Tibial nerve (tissue), 4 donors: Measurements from ENCODE around the gene BTBD9.

Experiments
- CTCF ChIP-seq, 5 experiments: fragments of 200-600 bp in 3 of 5; fragments of 450-650 bp in 2 of 5; sonication (generic) in 3 of 5; IDR thresholded peaks; one replicate each; pipeline ENCODE4 v1.5.1; 2016 to 2019; ENCODE audit warnings: antibody characterized with exemption in 5 of 5, mild to moderate bottlenecking in 3 of 5, moderate library complexity in 2 of 5
- EP300 ChIP-seq, 2 donors: sonication (generic); formaldehyde crosslinking; IDR thresholded peaks; one replicate each; pipeline ENCODE4 v1.6.1; 2017; ENCODE audit warnings: antibody characterized with exemption in 2 of 2, mild to moderate bottlenecking in 1 of 2
- POLR2A ChIP-seq, 2 donors: fragments of 450-650 bp; IDR thresholded peaks; one replicate each; pipeline ENCODE4 v1.6.1; 2017; ENCODE audit warnings: antibody characterized with exemption in 2 of 2, mild to moderate bottlenecking in 2 of 2, moderate library complexity in 2 of 2

GRCh38 chr6:38407192-38407591, 232.5 kb downstream of the BTBD9 start:
- no peak for TF ChIP-seq CTCF (IDR thresholded peaks at IDR 0.05)
- TF ChIP-seq EP300 (IDR thresholded peaks at IDR 0.05): no peak
- no peak for TF ChIP-seq POLR2A (IDR thresholded peaks at IDR 0.05)
